ENCODE results near the gene IFNK. TPM values are rescaled to one million over a fixed set of nuclear protein-coding genes. Genes with fewer than 3 reads are reported as not detected.

The IFNK gene
- total RNA-seq, 5 donors from 2014 or later (not counting 1 experiment from before 2014, with no cell fraction given) = not detected

GRCh38 chr9:27528886-27529315 lies 4.8 kb downstream of the IFNK start:
- no peak overlapping the region for H3K27ac ChIP-seq (ENCODE audit: low read length)
- Mint-ChIP-seq H3K9me3 (no peaks in the 10 kb centered on the region), H3K36me3 (no peaks in the 10 kb centered on the region), H3K27ac (no peak overlapping the region), H3K27me3 (peaks cover 0 to 3% of the 10 kb centered on the region in 2 donors), H3K4me1 (peaks cover 0 to 12% (median 8%) of the 10 kb centered on the region in 3 donors), H3K4me3 (peak overlapping the region; percentile 88 to 89 (median 89))
- DNase-seq (peak in 27 of 35 experiments; percentile 3 to 55 (median 11)), ATAC-seq (replicated peaks in 1 of 4) (peak; percentile 29 to 52 (median 48))
- peaks cover 4 to 18% of the 10 kb centered on the region in 2 experiments for H3K4me1 ChIP-seq (ENCODE audit: control insufficient read depth in 1 of 2, extremely low read depth in 1 of 2, insufficient read depth in 2 of 2, low read length in 2 of 2)
- no peaks in the 10 kb centered on the region for H3K36me3 ChIP-seq (ENCODE audit: control insufficient read depth in 2 of 2, extremely low read depth in 1 of 2, insufficient read depth in 1 of 2, low read length in 1 of 2)
- ChIA-PET POLR2A (no interaction called here), CTCF (interaction anchor here (0.6 to 2.6 kb wide), 7 partner anchors 16 to 197 kb away, joined by 3 to 33 read pairs (median 4); no protein-coding TSS in a partner anchor)
- WGBS (ENCODE audit: insufficient coverage) = 0% methylated on average over 25 of the region's 25 CpGs
- H3K9me3 ChIP-seq = no peaks in the 10 kb centered on the region
- peak overlapping the region; percentile 58 to 81 for H3K4me3 ChIP-seq (ENCODE audit: control insufficient read depth in 1 of 2, extremely low read depth in 1 of 2, low read length in 1 of 2)
- peaks cover 0 to 17% of the 10 kb centered on the region in 2 experiments for H3K27me3 ChIP-seq (replicated peaks in 1 of 2; ENCODE audit: control insufficient read depth in 2 of 2, extremely low read depth in 1 of 2, insufficient read depth in 2 of 2, low read length in 1 of 2)

GRCh38 chr9:27529316-27530278 lies 5.5 kb downstream of the IFNK start, which contains the start of gene MOB3B:
Gene MOB3B (minus strand): TSS chr9:27529814. CDS start chr9:27455550, 74,264 bp downstream.
- Histone ChIP-seq H3K9me3 (no peaks in the 10 kb centered on the region), H3K4me3 (ENCODE audit: control insufficient read depth in 1 of 2, extremely low read depth in 1 of 2, low read length in 1 of 2) (peak within 1 kb of the TSS; percentile 58 to 81), H3K27ac (ENCODE audit: low read length) (no peak within 1 kb of the TSS), H3K36me3 (ENCODE audit: control insufficient read depth in 2 of 2, extremely low read depth in 1 of 2, insufficient read depth in 1 of 2, low read length in 1 of 2) (no peaks in the 10 kb centered on the region), H3K27me3 (replicated peaks in 1 of 2; ENCODE audit: control insufficient read depth in 2 of 2, extremely low read depth in 1 of 2, insufficient read depth in 2 of 2, low read length in 1 of 2) (peaks cover 0 to 17% of the 10 kb centered on the region in 2 experiments), H3K4me1 (ENCODE audit: control insufficient read depth in 1 of 2, extremely low read depth in 1 of 2, insufficient read depth in 2 of 2, low read length in 2 of 2) (peaks cover 4 to 18% of the 10 kb centered on the region in 2 experiments)
- Mint-ChIP-seq H3K9me3 (no peaks in the 10 kb centered on the region), H3K27ac (no peak within 1 kb of the TSS), H3K27me3 (peaks cover 0 to 3% of the 10 kb centered on the region in 2 donors), H3K36me3 (no peaks in the 10 kb centered on the region), H3K4me3 (peak within 1 kb of the TSS; percentile 88 to 89 (median 89)), H3K4me1 (peaks cover 0 to 12% (median 9%) of the 10 kb centered on the region in 3 donors)
- CTCF ChIA-PET = interaction anchor here (0.6 to 2.6 kb wide), 11 partner anchors 9 to 202 kb away, joined by 3 to 33 read pairs (median 4); no protein-coding TSS in a partner anchor
- 2% methylated on average over 73 of the region's 74 CpGs for WGBS (ENCODE audit: insufficient coverage)
- peak; percentile 84 to 92 (median 88) for ATAC-seq (replicated peaks in 1 of 4)
- DNase-seq = peak; percentile 39 to 80 (median 64)
- POLR2A ChIA-PET = no interaction called here

- no peak for ATAC-seq (replicated peaks in 1 of 4)
- Histone ChIP-seq H3K27ac (ENCODE audit: low read length) (no peak overlapping the region), H3K4me1 (ENCODE audit: control insufficient read depth in 1 of 2, extremely low read depth in 1 of 2, insufficient read depth in 2 of 2, low read length in 2 of 2) (peaks cover 4 to 18% of the 10 kb centered on the region in 2 experiments), H3K36me3 (ENCODE audit: control insufficient read depth in 2 of 2, extremely low read depth in 1 of 2, insufficient read depth in 1 of 2, low read length in 1 of 2) (peaks cover 0 to 3% of the 10 kb centered on the region in 2 donors), H3K27me3 (replicated peaks in 1 of 2; ENCODE audit: control insufficient read depth in 2 of 2, extremely low read depth in 1 of 2, insufficient read depth in 2 of 2, low read length in 1 of 2) (peaks cover 0 to 17% of the 10 kb centered on the region in 2 experiments), H3K9me3 (no peaks in the 10 kb centered on the region), H3K4me3 (ENCODE audit: control insufficient read depth in 1 of 2, extremely low read depth in 1 of 2, low read length in 1 of 2) (no peak overlapping the region)
- no peak for DNase-seq
- H3K4me3 Mint-ChIP-seq = no peak overlapping the region
- H3K4me1 Mint-ChIP-seq = peaks cover 0 to 12% (median 9%) of the 10 kb centered on the region in 3 donors
- 88% methylated on average over 1 of the region's 4 CpGs for WGBS (ENCODE audit: insufficient coverage)
- peaks cover 6% of the 10 kb centered on the region for H3K36me3 Mint-ChIP-seq
- ChIA-PET CTCF (interaction anchor here (0.5 to 2.6 kb wide), 6 partner anchors 36 to 202 kb away, joined by 3 to 33 read pairs (median 4); no protein-coding TSS in a partner anchor), POLR2A (no interaction called here)
- H3K9me3 Mint-ChIP-seq = no peaks in the 10 kb centered on the region
- H3K27ac Mint-ChIP-seq = no peak overlapping the region
- peaks cover 0 to 3% of the 10 kb centered on the region in 2 donors for H3K27me3 Mint-ChIP-seq
These were observed 7.0 kb downstream of the IFNK start for GRCh38 chr9:27530915-27531755.

GRCh38 chr9:27532046-27532445 lies 8.0 kb downstream of the IFNK start:
- Histone ChIP-seq H3K4me1 (ENCODE audit: control insufficient read depth in 1 of 2, extremely low read depth in 1 of 2, insufficient read depth in 2 of 2, low read length in 2 of 2) (peaks cover 4 to 18% of the 10 kb centered on the region in 2 experiments), H3K27ac (ENCODE audit: low read length) (no peak overlapping the region), H3K4me3 (ENCODE audit: control insufficient read depth in 1 of 2, extremely low read depth in 1 of 2, low read length in 1 of 2) (no peak overlapping the region), H3K9me3 (no peaks in the 10 kb centered on the region), H3K36me3 (ENCODE audit: control insufficient read depth in 2 of 2, extremely low read depth in 1 of 2, insufficient read depth in 1 of 2, low read length in 1 of 2) (peaks cover 0 to 3% of the 10 kb centered on the region in 2 donors), H3K27me3 (replicated peaks in 1 of 2; ENCODE audit: control insufficient read depth in 2 of 2, extremely low read depth in 1 of 2, insufficient read depth in 2 of 2, low read length in 1 of 2) (peaks cover 0 to 17% of the 10 kb centered on the region in 2 experiments)
- Mint-ChIP-seq H3K9me3 (no peaks in the 10 kb centered on the region), H3K4me1 (peaks cover 0 to 12% (median 9%) of the 10 kb centered on the region in 3 donors), H3K27ac (no peak overlapping the region), H3K4me3 (no peak overlapping the region), H3K27me3 (peaks cover 0 to 3% of the 10 kb centered on the region in 2 donors), H3K36me3 (peaks cover 6% of the 10 kb centered on the region)
- DNase-seq (no peak), ATAC-seq (replicated peaks in 1 of 4) (no peak)
- no CpG with 5 or more reads among the region's 1 CpG for WGBS (ENCODE audit: insufficient coverage)
- CTCF ChIA-PET = interaction anchor here (0.6 to 2.3 kb wide), 5 partner anchors 38 to 199 kb away, joined by 3 to 14 read pairs (median 3); no protein-coding TSS in a partner anchor
- POLR2A ChIA-PET = no interaction called here

GRCh38 chr9:27533311-27533710 lies 9.2 kb downstream of the IFNK start:
- CTCF ChIA-PET = interaction anchor here (0.5 to 2.3 kb wide), 6 partner anchors 8 to 200 kb away, joined by 3 to 14 read pairs (median 3); no protein-coding TSS in a partner anchor
- H3K4me3 Mint-ChIP-seq = no peak overlapping the region
- WGBS (ENCODE audit: insufficient coverage) = no CpG with 5 or more reads among the region's 1 CpG
- Histone ChIP-seq H3K4me1 (ENCODE audit: control insufficient read depth in 1 of 2, extremely low read depth in 1 of 2, insufficient read depth in 2 of 2, low read length in 2 of 2) (peaks cover 0 to 11% of the 10 kb centered on the region in 2 experiments), H3K27me3 (replicated peaks in 1 of 2; ENCODE audit: control insufficient read depth in 2 of 2, extremely low read depth in 1 of 2, insufficient read depth in 2 of 2, low read length in 1 of 2) (peaks cover 0 to 8% of the 10 kb centered on the region in 2 experiments), H3K36me3 (ENCODE audit: control insufficient read depth in 2 of 2, extremely low read depth in 1 of 2, insufficient read depth in 1 of 2, low read length in 1 of 2) (peaks cover 0 to 3% of the 10 kb centered on the region in 2 donors), H3K9me3 (no peaks in the 10 kb centered on the region), H3K4me3 (ENCODE audit: control insufficient read depth in 1 of 2, extremely low read depth in 1 of 2, low read length in 1 of 2) (no peak overlapping the region), H3K27ac (ENCODE audit: low read length) (no peak overlapping the region)
- peaks cover 0 to 6% (median 5%) of the 10 kb centered on the region in 3 donors for H3K4me1 Mint-ChIP-seq
- H3K36me3 Mint-ChIP-seq = peaks cover 12% of the 10 kb centered on the region
- POLR2A ChIA-PET = no interaction called here
- H3K9me3 Mint-ChIP-seq = no peaks in the 10 kb centered on the region
- ATAC-seq (replicated peaks in 1 of 4) = no peak
- no peak for DNase-seq
- H3K27me3 Mint-ChIP-seq = no peaks in the 10 kb centered on the region
- no peak overlapping the region for H3K27ac Mint-ChIP-seq

All from T-cell (primary cell).